ENCODE data around the gene TMEM238. TPM values are rescaled to one million over a fixed set of nuclear protein-coding genes. Genes with fewer than 3 reads are reported as not detected.

TMEM238 gene
- total RNA-seq, 1 donor from 2014 or later, result 0.41 TPM

DNA sequence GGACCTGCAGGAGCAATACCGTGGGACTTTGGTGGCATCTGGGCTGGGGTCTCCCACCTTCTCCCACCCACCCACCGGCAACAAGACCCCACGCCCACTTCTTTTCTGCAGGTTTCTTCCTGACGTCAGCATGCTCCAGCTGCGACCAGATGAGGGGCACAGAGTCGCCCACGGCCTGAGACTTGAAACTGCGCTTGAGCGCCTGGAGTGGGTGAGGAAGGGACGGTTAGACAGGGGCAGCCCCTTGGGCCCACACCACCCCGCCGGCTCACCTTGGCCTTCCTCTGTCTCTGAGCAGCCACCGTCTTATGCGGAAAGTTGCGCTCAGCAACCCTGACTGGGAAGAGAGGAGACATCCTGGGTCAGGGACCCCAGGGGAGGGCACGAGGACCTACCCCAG, 23.2 kb downstream of the TMEM238 start:
- FAIRE-seq, result no peak
- DNase-seq (ENCODE audit: low spot score in 2 of 2), result no peak

DNA sequence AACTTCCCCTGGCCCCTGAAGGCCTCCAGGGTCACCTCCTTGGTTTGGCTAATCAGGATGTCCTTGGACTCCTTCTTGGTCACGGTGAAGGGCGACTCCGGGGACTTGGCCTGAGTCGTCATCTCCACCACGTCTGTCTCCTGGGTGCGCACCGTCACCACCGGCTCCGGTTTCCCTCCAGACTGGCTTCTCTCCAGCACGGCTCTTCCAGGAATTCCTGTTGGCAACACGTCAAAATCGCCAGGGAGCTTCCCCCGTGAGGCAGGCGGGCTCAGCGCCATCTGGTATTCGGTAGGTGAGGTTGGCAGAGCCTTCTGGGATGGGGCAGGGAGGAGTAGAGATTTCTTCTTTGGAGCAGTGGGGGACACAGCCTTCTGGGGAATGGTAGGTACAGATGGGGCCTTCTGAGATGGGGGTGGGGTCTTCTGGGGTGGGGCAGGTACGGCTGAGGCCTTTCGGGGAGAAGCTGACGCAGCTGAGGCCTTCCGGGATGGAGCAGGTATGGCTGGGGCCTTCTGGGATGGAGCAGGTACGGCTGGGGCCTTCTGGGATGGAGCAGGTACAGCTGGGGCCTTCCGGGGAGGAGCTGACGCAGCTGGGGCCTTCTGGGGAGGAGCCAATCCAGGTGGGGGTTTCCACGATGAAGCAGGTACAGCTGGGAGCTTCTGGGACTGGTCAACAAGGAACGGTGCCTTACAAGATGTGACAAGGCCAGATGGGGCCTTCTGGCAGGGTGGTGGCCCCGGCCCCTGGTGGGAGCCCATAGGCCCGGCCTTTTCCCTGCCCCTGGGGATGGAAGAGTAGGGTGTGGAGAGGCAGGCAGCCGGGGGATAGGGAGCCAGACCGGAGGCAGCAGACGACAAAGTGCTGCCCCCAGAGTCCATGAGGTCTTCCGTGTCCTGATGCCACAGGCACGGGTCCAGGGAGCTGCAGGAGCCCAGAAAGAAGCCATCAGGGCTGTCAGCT, 24.9 kb downstream of the TMEM238 start:
- FAIRE-seq, result no peak
- DNase-seq (ENCODE audit: low spot score in 2 of 2), result no peak

DNA sequence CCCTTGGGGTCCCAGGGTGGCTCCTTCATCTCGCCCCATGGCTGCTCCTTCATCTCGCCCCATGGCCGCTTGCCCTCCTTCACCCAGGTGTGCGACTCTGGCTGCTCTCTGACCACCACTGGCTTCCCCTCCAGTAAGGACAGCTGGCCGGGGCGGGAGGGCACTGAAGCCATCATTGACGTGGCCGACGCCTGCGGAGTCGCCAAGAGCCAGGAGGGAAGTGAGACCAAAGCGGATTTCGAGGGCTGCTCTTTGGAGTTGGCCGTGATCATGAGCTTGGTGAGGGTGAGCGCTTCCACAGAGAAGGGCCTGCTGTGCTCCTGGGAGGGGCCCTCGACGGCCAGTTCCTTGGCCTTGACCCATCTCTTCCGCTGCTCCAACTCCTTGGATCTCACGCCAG, 25.6 kb downstream of the TMEM238 start:
- FAIRE-seq, result no peak
- no peak for DNase-seq (ENCODE audit: low spot score in 2 of 2)

DNA sequence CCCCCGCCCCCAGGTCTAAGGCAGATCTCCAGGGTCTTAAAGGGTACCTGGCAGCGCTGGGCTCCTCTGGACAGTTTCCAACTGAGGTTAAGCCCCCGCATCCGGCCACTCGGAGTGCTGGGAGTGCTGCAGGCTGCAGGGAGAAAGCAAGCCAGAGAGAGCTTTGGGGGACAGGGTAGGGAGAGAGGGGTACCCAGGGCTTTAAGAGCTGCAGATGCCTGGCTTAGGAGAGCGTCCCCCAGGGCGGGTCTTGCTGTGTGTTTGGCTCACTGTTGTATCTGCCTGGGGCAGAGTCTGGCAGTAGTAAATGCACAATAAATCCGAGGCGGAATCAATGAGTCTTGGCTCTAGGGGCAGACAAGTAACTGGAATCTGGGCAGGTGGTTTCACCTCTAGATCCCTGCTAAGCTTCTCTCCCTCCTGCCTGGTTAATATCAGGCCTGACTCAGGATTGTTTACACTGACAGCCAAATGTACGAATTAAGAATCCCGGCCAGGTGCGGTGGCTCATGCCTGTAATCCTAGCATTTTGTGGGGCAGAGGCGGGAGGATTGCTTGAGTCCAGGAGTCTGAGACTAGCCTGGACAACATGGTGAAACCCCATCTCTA, 28.8 kb downstream of the TMEM238 start:
- DNase-seq (ENCODE audit: low spot score in 2 of 2) (no peak), FAIRE-seq (no peak)

DNA sequence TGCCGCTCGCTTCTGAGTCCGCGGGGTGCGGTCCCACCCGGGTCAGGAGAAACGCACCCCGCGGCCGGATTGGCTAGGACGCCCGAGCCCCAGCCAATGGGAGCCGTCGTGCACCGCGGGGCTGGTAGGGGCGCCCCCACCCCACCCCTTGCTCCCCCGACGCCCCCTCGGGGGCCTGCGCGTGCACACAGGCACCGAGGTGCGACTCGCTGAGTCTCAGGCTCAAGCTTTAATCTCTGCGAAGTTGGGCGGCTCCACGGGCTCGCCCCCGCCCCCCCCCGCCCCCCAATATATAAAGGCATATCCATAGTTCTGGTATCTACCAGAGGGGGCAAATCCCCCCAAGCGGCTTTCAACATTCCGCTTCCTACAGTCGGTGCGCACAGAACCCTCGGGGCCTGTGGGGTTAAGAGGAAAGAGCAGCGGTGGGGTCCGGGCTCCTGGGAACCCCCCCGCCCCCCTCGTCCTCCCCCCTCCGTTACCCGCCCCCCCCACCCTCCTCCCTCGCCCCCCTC, 29.3 kb downstream of the TMEM238 start, which contains the start of gene COX6B2:
Gene COX6B2 (minus strand): TSS at position 22 of the 515 bp plus-strand sequence. CDS start 198 bp downstream, outside the sequence.
- no peak for DNase-seq (ENCODE audit: low spot score in 2 of 2)
- no peak for FAIRE-seq

DNA sequence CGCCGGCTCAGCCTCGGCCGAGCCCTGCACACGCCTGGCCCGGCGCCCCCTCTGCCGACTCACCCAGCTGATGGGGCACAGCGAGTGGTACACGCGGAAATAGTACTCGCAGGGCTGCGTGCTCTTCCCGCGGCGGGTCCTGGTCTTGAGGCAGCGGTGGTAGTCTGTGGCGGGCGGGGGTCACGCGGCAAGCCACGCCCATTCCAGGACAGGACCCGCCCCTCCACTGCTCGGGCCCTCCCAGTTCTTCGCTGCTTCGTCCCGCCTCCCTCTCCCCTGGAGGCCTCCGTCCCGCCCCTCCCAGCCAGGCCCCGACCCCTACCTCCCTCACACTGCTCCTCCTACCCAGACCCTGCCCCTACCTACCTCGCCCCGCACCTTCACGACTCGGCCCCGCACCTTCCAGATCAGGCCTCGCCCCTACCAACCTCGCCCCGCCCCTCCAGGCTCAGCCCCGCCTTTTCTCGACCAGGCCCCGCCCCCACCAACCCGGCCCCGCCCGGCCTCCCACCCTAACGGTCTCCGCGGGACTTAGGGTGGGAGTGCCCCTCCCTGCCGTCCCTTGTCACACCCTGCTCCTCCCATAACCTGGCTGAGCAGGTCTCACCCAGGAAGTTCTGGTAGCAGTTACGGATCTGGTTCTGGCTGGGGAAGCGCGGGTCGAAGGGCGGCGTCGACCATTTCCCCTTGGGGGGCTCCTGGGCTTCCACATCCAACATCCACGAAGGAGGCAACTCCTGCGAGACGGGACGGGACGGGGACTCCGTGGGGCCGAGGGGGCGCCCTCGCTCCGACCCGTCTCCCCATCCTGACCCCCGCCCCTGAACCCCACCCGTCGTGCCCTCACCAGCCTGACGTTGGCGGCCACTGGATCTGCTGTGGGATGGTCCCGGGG, 30.0 kb downstream of the TMEM238 start:
- DNase-seq (ENCODE audit: low spot score in 2 of 2) (peak in 1 of 2 donors; percentile 88), FAIRE-seq (no peak)

DNA sequence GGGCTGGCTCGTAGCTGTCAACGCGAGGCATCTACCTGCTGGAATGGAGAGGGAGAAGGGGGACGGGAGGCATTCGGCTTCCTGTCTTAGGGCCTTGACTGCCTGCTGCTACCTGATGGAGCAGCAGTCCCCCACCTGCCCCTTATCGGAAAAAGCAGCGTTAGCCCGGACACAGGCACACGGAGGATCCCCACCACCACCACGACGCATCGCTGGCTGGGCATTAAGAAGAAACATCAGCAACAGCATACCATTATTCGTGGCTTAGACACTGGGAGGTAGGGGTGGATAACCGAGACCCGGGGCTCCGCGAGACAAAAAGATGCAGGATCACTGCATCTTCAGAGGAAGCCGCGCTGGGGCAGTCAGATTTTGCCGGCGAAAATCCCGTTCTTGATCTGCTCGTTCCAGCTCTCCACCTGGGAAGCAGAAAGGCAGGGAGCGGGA, 30.7 kb downstream of the TMEM238 start:
- FAIRE-seq, result no peak
- no peak for DNase-seq (ENCODE audit: low spot score in 2 of 2)

DNA sequence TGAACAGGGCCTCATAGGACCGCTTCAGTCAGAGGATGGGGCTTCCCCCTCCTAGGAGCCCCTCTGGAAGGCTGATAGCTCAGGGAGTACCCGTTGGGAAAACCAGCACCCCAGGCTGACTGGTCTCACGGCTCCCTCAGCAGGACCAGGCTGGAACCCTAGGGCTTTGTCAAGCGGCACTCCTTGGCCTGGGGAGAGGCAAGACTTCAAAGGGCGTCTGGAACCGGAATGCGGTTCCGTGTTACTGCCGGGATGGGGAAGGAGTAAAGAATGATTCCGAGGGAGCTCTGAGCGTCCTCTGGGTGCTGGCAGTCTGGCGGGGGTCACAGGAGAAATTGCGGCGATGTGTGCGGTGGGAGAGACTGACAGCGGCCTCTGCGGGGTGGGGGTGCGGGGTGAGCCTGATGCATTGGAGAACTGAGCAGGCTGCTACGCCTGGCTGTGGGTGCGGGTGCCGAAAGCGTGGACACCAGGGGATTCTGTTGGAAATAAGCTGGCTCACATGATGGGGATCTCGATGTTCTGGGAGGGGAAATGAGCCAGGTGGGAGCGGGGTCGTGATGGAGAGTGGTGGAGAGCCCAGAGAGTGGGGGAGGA, 31.4 kb downstream of the TMEM238 start:
- FAIRE-seq, result no peak
- no peak for DNase-seq (ENCODE audit: low spot score in 2 of 2)

DNA sequence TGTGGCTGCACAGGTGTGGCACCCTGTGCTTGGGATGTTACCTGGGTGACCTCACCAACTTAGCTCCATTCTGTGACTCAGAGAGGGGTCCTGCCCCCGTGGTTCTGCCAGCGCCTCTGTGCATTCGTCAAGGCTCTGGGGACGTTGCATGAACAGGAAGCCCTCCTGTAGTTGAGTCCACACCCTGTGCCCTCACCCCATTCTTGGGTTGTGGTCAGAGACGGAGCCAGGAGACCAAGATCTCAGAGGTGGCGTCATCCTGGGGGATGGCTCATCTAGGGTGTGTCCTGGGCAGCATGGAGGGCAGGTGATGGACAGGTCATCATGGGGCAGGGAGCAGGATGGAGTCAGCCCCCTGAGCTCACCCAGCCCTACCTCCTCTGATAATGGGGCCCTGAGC, 32.1 kb downstream of the TMEM238 start:
- FAIRE-seq (no peak), DNase-seq (ENCODE audit: low spot score in 2 of 2) (no peak)

DNA sequence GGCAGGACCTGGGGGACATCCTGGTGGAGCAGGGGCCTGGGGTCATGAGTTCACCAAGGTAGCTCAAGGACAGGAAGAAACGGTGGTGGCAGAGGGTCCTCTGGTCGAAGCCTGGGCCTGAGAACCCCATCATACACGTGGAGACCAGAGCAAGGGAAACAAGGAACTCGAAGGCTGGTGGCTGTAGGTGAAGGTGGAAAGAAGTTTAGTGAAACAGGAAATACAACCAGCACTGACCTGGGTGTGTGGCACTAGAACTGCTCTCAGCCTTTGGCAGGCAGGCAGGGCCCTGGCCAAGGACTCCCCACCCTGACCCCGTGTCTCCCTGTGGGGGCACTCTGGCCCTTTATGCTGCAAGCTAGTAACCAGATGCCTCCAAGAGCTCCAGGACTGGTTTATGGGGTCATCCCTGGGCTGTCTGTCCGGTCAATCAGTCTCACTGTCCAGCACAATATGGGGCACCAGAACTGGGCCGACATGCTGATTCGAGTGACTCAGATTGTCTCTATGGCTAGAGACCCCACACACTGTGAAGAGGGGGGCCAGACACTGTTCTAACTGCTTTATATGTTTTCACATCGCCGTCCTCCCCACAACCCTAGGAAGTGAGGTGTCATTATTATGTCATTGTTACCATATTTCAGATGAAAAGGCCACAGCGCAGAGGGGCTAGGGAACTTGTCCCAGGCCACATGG, 33.3 kb downstream of the TMEM238 start:
- FAIRE-seq, result no peak
- no peak for DNase-seq (ENCODE audit: low spot score in 2 of 2)

DNA sequence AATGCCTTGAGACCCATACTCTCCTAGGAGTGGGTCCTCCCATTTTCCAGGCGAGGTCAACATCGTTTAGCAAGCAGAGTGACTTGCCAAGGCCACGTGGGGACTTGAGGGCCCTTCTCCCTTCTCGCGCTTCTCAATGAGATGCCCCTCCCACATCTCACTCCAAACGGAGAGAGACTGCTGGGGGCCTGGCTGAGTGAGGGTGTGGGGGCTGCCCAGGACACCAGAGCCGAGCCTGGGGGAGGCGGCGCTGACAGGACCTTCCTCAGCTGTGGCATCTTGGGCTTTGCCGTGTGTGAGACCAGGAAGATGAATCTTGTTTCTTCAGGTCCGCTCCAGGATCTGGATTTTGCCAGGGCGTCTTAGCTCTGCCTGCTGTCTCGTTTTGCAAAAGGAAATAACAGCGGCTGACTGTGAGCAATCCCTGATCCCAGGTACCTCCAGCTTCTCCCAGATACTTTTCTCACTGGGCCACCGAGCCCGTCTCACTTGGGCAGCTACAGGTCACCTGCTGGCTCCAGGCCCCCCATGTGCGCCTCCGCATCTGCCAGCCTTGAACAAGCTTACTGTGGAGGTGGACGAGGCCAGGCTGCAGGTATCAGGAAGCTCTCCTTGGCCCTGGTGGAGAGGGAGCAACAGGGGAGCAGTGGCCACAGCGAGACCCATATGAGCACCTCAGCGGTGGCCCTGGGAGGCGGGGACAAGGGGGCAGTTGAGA, 35.6 kb downstream of the TMEM238 start:
- DNase-seq (ENCODE audit: low spot score in 2 of 2), result no peak
- no peak for FAIRE-seq

DNA sequence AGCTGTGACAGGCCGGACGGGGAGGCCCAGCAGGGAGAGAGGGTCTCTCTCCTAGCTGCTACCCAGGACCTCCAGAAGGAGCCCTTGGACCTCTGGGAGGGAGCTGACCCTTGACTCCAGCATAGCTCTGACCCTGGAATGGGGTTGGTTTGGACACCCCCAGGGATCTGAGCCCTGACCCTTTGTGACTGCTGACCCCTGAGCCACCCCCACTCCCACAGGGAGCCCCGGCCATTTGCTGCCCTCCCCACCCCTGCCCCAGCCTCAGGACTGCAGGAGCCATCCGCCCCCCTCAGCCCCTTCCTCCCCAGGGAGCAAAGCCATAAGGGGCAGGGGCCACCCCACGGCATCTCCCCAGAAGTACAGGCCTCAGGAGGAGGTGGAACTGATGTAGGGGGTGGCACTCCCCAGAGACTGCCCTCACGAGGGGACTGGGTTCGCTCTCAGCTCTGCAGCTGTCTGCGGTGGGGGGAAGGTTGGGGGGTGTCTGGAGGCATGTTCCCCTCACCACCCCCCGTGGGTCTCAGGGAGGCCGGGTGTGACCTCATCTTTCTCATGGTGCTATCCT, 36.6 kb downstream of the TMEM238 start:
- DNase-seq (ENCODE audit: low spot score in 2 of 2) (no peak), FAIRE-seq (no peak)

DNA sequence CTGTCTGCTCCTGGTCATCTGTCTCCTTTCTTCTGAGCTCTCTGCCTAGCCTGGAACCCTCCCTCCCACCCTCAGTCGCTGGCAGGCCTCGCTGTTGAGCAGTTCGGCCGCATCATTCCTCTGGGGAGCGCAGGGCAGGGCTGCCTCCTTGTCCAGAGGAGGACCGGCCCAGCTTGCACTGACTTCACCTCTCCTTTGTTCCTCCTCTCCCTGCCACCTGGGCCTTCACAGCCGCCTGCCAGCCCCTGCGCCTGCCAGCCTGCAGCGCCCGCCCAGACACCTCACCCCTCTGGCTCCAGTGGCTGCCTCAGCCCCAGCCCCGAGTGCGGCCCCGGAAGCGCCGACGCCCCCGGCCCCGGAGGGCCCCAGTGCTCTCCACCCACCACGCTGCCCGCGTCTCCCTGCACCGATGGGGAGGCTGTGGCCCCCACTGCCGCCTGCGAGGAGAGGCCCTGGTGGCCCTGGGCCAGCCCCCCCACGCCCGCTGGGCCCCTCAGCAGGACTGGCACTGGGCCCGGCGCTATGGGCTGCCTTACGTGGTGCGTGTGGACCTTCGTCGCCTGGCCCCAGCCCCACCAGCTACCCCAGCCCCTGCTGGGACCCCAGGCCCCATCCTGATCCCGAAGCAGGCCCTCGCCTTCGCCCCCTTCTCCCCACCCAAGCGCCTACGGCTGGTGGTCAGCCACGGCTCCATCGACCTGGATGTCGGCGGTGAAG, 37.2 kb downstream of the TMEM238 start:
- FAIRE-seq, result no peak
- DNase-seq (ENCODE audit: low spot score in 2 of 2), result no peak

DNA sequence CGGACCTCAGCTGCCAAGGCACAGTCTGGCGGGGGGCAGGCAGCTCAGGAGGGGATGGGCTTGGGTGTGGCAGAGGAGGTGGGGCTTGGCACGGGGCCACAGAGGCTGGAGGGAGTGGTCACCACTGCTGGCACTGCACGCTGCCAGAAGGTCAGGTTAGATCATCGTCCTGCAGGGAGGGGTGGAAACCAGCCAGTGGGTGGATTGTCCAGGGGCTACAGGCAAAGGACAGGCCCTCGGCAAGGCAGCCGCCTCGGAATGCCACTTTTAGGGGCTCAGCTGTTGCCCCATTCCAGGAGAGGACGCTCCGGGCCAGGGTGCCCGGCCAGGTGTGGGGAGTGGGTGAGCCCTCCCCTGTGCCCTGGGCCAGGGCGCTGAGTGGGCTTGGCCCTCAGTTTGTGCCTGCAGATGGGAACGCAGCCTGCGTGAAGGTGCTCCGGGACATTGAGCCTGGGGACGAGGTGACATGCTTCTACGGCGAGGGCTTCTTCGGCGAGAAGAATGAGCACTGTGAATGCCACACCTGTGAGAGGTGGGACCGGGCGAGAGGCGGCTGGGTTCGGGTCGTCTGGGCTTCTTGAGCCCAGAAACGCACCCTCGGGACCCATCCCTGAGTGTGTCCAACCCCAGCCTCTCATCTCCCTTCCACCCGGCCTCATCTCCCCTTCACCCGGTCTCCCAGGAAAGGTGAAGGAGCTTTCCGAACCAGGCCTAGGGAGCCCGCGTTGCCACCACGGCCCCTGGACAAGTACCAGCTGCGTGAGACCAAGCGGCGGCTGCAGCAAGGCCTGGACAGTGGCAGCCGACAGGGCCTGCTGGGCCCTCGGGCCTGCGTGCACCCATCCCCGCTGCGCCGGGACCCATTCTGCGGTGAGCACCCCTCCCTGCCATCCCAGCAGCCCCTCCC, 38.0 kb downstream of the TMEM238 start:
- FAIRE-seq (no peak), DNase-seq (ENCODE audit: low spot score in 2 of 2) (no peak)

DNA sequence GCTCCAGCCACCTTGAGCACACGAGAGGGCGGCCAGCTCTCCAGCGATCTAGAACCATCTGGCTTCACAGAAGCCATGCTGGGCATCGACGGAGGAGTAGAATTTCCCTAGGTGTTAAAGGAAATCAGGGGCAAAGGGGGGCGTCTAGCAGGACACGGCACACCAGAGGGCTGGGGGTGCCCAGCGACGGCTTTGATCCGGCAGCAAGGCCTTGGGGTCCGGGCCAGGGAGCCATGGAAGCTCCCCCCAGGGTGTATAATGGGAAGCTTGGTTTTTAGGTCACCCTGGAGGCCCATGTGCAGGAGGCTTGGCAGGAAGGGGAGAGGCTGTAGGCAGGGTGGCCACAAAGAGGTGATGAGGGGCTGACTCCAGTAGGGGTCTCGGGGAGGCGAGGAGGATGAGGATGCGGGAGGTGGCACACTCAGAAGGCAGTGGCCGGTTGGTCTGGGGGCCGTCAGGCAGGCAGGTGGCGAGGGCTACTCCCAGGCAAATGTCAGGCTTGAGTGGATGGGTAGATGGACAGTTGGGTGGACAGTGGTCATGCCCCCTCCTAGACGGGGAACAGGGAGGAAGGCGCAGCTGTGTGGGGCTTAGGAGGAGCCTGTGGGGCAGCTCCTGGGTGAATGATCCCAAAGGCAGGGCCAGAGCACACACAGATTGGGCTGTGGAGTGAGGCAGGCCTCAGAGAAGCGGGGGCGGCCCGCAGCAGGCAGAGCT, 38.8 kb downstream of the TMEM238 start:
- DNase-seq (ENCODE audit: low spot score in 2 of 2) (no peak), FAIRE-seq (no peak)

DNA sequence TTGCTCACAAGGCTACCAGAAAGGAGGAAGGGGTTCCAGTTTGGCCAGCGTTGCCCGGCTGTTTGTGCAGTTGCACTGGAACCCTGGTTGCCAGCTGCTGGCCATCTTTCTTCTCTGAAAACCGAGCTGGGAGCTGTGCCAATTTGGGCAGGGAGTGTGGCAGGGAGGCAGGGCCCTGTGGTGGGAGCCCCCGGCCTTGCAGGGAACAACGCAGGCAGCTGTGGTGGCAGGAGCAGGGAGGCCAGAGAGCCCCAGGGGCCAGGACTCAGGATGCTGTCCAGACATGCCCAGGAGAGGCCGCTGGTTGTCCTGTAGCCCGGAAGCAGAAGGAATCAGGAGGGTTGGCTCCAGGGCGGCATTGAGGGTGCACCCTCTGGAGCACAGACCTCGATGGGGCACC, 39.6 kb downstream of the TMEM238 start:
- DNase-seq (ENCODE audit: low spot score in 2 of 2) (peak in 1 of 2 donors; percentile 65), FAIRE-seq (no peak)

All from frontal cortex (tissue), 4 donors.